T-cell (primary cell): Measurements from ENCODE around the gene RTKN2. TPM values are rescaled to one million over a fixed set of nuclear protein-coding genes. Genes with fewer than 3 reads are reported as not detected.
A peak's percentile ranks its signal among the peaks of the same experiment; 100 is the strongest.

Source experiments
- ATAC-seq, 4 experiments: fragments of 200-7000 bp in 3 of 4; fragments of 150-1000 bp in 1 of 4; cut with Tn5 transposase; replicated peaks in 1 of 4; 1 replicate in 3 of 4; 2 replicates in 1 of 4; pipeline ENCODE4 v1.10.0; 2021; ENCODE audit warnings: moderate library complexity in 3 of 4, mild to moderate bottlenecking in 2 of 4, moderate number of reproducible peaks in 1 of 4
- CTCF ChIA-PET, 2 donors: fragments of 300-600 bp; sonication (Branson Sonifier 250); formaldehyde crosslinking; loops; one replicate each; lab custom pipeline; 2022; ENCODE audit warnings: antibody characterized with exemption in 2 of 2; lab: Charles Lee
- POLR2A ChIA-PET, 2 donors: fragments of 300-600 bp; sonication (Branson Sonifier 250); formaldehyde crosslinking; loops; one replicate each; lab custom pipeline; 2022; ENCODE audit warnings: antibody characterized with exemption in 2 of 2; lab: Charles Lee
- DNase-seq, 35 experiments: peaks; one replicate each; pipeline versions ENCODE4 v3.0.0 to v3.0.0-alpha.2; 2013 to 2023
- H3K27ac ChIP-seq: one replicate; pipeline ENCODE4 v1.5.1; 2013; ENCODE audit warnings: low read length
- H3K27me3 ChIP-seq, 2 experiments: replicated peaks in 1 of 2; 1 replicate in 1 of 2; 2 replicates in 1 of 2; pipeline versions ENCODE4 v1.6.1 to v1.7.0; 2013; ENCODE audit warnings: low read length in 1 of 2, mixed read lengths in 1 of 2; ENCODE audit not compliant: control insufficient read depth in 2 of 2, insufficient read depth in 2 of 2; ENCODE audit errors: extremely low read depth in 1 of 2
- H3K36me3 ChIP-seq, 2 donors: 1 replicate in 1 of 2; 2 replicates in 1 of 2; pipeline versions ENCODE4 v1.6.1 to v1.7.0; 2013; ENCODE audit warnings: low read length in 1 of 2; ENCODE audit not compliant: control insufficient read depth in 2 of 2, insufficient read depth in 1 of 2; ENCODE audit errors: extremely low read depth in 1 of 2
- H3K4me1 ChIP-seq, 2 experiments: 1 replicate in 1 of 2; 2 replicates in 1 of 2; pipeline versions ENCODE4 v1.6.1 to v1.7.0; 2013; ENCODE audit warnings: low read length in 2 of 2, mixed read lengths in 1 of 2; ENCODE audit not compliant: insufficient read depth in 2 of 2, control insufficient read depth in 1 of 2; ENCODE audit errors: extremely low read depth in 1 of 2
- H3K4me3 ChIP-seq, 2 donors: 1 replicate in 1 of 2; 2 replicates in 1 of 2; pipeline versions ENCODE4 v1.5.1 to v1.7.0; 2013; ENCODE audit warnings: mild to moderate bottlenecking in 2 of 2, low read length in 1 of 2, moderate library complexity in 1 of 2; ENCODE audit not compliant: control insufficient read depth in 1 of 2; ENCODE audit errors: extremely low read depth in 1 of 2
- H3K9me3 ChIP-seq: 2 replicates; pipeline ENCODE4 v1.7.0; 2013
- H3K27ac Mint-ChIP-seq, 2 donors: one replicate each; pipeline ENCODE4 v1.8.0; 2020 to 2021; ENCODE audit warnings: mild to moderate bottlenecking in 2 of 2, mixed read lengths in 2 of 2
- H3K27me3 Mint-ChIP-seq, 2 donors: one replicate each; pipeline ENCODE4 v1.8.0; 2021 to 2022; ENCODE audit warnings: mixed read lengths in 2 of 2
- H3K36me3 Mint-ChIP-seq: one replicate; pipeline ENCODE4 v1.8.0; 2021; ENCODE audit warnings: mixed read lengths
- H3K4me1 Mint-ChIP-seq, 3 donors: one replicate each; pipeline ENCODE4 v1.8.0; 2020 to 2022; ENCODE audit warnings: mixed read lengths in 3 of 3, mild to moderate bottlenecking in 1 of 3
- H3K4me3 Mint-ChIP-seq, 3 donors: one replicate each; pipeline ENCODE4 v1.8.0; 2020 to 2022; ENCODE audit warnings: mild to moderate bottlenecking in 3 of 3, mixed read lengths in 3 of 3, moderate library complexity in 3 of 3
- H3K9me3 Mint-ChIP-seq, 3 donors: one replicate each; pipeline ENCODE4 v1.8.0; 2020 to 2022; ENCODE audit warnings: mixed read lengths in 3 of 3
- WGBS: methylation state at CpG from one replicate; pipeline ENCODE4 v1.1.5; 2013; ENCODE audit warnings: missing lambda C conversion rate; ENCODE audit not compliant: insufficient coverage; 5-methylcytosine and 5-hydroxymethylcytosine counted together
- total RNA-seq, 35 experiments: library from RNA in 6 of 35; stranded (reverse) in 6 of 35; fragments of 120-200 nt in 1 of 35; gene quantifications; one replicate each; pipeline versions ENCODE4 v1.2.1 to v1.2.4 and lab custom pipeline; 2013 to 2026

Gene RTKN2
- total RNA-seq (10 to 100 TPM in 4 of 5 donors, 1 to 10 TPM in 1; 9.0 to 15.5 (median 12.4) TPM), total RNA-seq (lab: John Stamatoyannopoulos, UW) (11.2 to 61.0 (median 27.3) reads per million in 29 experiments)
- total RNA-seq (2013): 10.6 TPM

GRCh38 chr10:62268399-62269114, at the start of gene RTKN2:
Gene RTKN2 (minus strand): TSS chr10:62268844. CDS start chr10:62268610, 234 bp downstream.
- peak within 1 kb of the TSS; percentile 60 to 87 for H3K4me3 ChIP-seq
- peaks cover 11 to 19% (median 13%) of the 10 kb centered on the region in 3 donors for H3K4me1 Mint-ChIP-seq
- H3K9me3 Mint-ChIP-seq: no peaks in the 10 kb centered on the region
- no peaks in the 10 kb centered on the region for H3K9me3 ChIP-seq
- H3K27ac Mint-ChIP-seq: no peak within 1 kb of the TSS
- no peak within 1 kb of the TSS for H3K27ac ChIP-seq
- H3K36me3 Mint-ChIP-seq: no peaks in the 10 kb centered on the region
- DNase-seq (peak; percentile 23 to 75 (median 53)), ATAC-seq (peak; percentile 78 to 90 (median 82))
- ChIA-PET POLR2A (interaction anchor here in 1 of 2 donors (0.6 kb wide), 1 partner anchor 12 kb away, joined by 6 read pairs; no protein-coding TSS in a partner anchor), CTCF (interaction anchor here in 1 of 2 donors (0.5 to 1.0 kb wide), 2 partner anchors 23 to 889 kb away, joined by 3 read pairs; no protein-coding TSS in a partner anchor)
- under 1% methylated on average over 57 of the region's 63 CpGs for WGBS
- peaks cover 0 to 11% of the 10 kb centered on the region in 2 experiments for H3K27me3 ChIP-seq
- H3K4me3 Mint-ChIP-seq: peak within 1 kb of the TSS; percentile 79 to 92 (median 81)
- peaks cover 3 to 25% of the 10 kb centered on the region in 2 donors for H3K27me3 Mint-ChIP-seq
- peaks cover 3 to 13% of the 10 kb centered on the region in 2 experiments for H3K4me1 ChIP-seq
- H3K36me3 ChIP-seq: no peaks in the 10 kb centered on the region

- no peaks in the 10 kb centered on the region for H3K4me1 ChIP-seq
- Mint-ChIP-seq H3K27ac (no peak overlapping the region), H3K4me1 (no peaks in the 10 kb centered on the region), H3K9me3 (no peaks in the 10 kb centered on the region), H3K36me3 (no peaks in the 10 kb centered on the region), H3K27me3 (peaks cover 8 to 12% of the 10 kb centered on the region in 2 donors), H3K4me3 (no peak overlapping the region)
- H3K27me3 ChIP-seq: peaks cover 0 to 8% of the 10 kb centered on the region in 2 experiments
- ATAC-seq (no peak), DNase-seq (no peak)
- H3K36me3 ChIP-seq: no peaks in the 10 kb centered on the region
- CTCF ChIA-PET: interaction anchor here in 1 of 2 donors (0.7 kb wide), 1 partner anchor 36 kb away, joined by 3 read pairs; no protein-coding TSS in a partner anchor
- no peaks in the 10 kb centered on the region for H3K9me3 ChIP-seq
- no peak overlapping the region for H3K4me3 ChIP-seq
- POLR2A ChIA-PET: interaction anchor here in 1 of 2 donors (0.7 kb wide), 1 partner anchor 858 kb away, joined by 3 read pairs; no protein-coding TSS in a partner anchor
- no peak overlapping the region for H3K27ac ChIP-seq
- WGBS: 86% methylated on average over 1 of the region's 6 CpGs
These were observed 48.6 kb upstream of the RTKN2 start for GRCh38 chr10:62317257-62317656.

GRCh38 chr10:62309254-62309653, 40.6 kb upstream of the RTKN2 start:
- Histone ChIP-seq H3K9me3 (no peaks in the 10 kb centered on the region), H3K36me3 (no peaks in the 10 kb centered on the region), H3K27me3 (peaks cover 0 to 3% of the 10 kb centered on the region in 2 experiments), H3K4me1 (peaks cover 6 to 17% of the 10 kb centered on the region in 2 experiments), H3K27ac (no peak overlapping the region), H3K4me3 (no peak overlapping the region)
- H3K9me3 Mint-ChIP-seq: no peaks in the 10 kb centered on the region
- ATAC-seq (no peak), DNase-seq (no peak)
- WGBS: 100% methylated on average over 2 of the region's 2 CpGs
- H3K36me3 Mint-ChIP-seq: no peaks in the 10 kb centered on the region
- peaks cover 22 to 27% (median 24%) of the 10 kb centered on the region in 3 donors for H3K4me1 Mint-ChIP-seq
- no peak overlapping the region for H3K27ac Mint-ChIP-seq
- POLR2A ChIA-PET: no interaction called here
- H3K27me3 Mint-ChIP-seq: peaks cover 6 to 13% of the 10 kb centered on the region in 2 donors
- CTCF ChIA-PET: interaction anchor here in 1 of 2 donors (0.7 kb wide), 1 partner anchor 543 kb away, joined by 3 read pairs; no protein-coding TSS in a partner anchor
- H3K4me3 Mint-ChIP-seq: no peak overlapping the region

- Histone ChIP-seq H3K36me3 (no peaks in the 10 kb centered on the region), H3K27me3 (peaks cover 0 to 2% of the 10 kb centered on the region in 2 experiments), H3K9me3 (no peaks in the 10 kb centered on the region), H3K4me1 (peaks cover 6 to 17% of the 10 kb centered on the region in 2 experiments), H3K27ac (no peak overlapping the region), H3K4me3 (no peak overlapping the region)
- ChIA-PET CTCF (no interaction called here), POLR2A (interaction anchor here in 1 of 2 donors (0.6 kb wide), 1 partner anchor 460 kb away, joined by 4 read pairs; no protein-coding TSS in a partner anchor)
- DNase-seq (no peak), ATAC-seq (no peak)
- H3K27me3 Mint-ChIP-seq: peaks cover 6 to 13% of the 10 kb centered on the region in 2 donors
- peaks cover 24 to 29% (median 26%) of the 10 kb centered on the region in 3 donors for H3K4me1 Mint-ChIP-seq
- no peak overlapping the region for H3K27ac Mint-ChIP-seq
- no peak overlapping the region for H3K4me3 Mint-ChIP-seq
- H3K9me3 Mint-ChIP-seq: no peaks in the 10 kb centered on the region
- no peaks in the 10 kb centered on the region for H3K36me3 Mint-ChIP-seq
These were observed 39.5 kb upstream of the RTKN2 start for GRCh38 chr10:62308101-62308500.

- Mint-ChIP-seq H3K36me3 (no peaks in the 10 kb centered on the region), H3K27me3 (peaks cover 6 to 16% of the 10 kb centered on the region in 2 donors), H3K27ac (no peak overlapping the region), H3K9me3 (no peaks in the 10 kb centered on the region), H3K4me1 (peaks cover 27 to 33% (median 30%) of the 10 kb centered on the region in 3 donors), H3K4me3 (no peak overlapping the region)
- no peak for DNase-seq
- H3K27ac ChIP-seq: no peak overlapping the region
- H3K4me3 ChIP-seq: no peak overlapping the region
- no CpG with 5 or more reads among the region's 4 CpGs for WGBS
- CTCF ChIA-PET: no interaction called here
- ATAC-seq: no peak
- peaks cover 6 to 17% of the 10 kb centered on the region in 2 experiments for H3K4me1 ChIP-seq
- POLR2A ChIA-PET: no interaction called here
- H3K36me3 ChIP-seq: no peaks in the 10 kb centered on the region
- no peaks in the 10 kb centered on the region for H3K27me3 ChIP-seq
- no peaks in the 10 kb centered on the region for H3K9me3 ChIP-seq
These were observed 39.0 kb upstream of the RTKN2 start for GRCh38 chr10:62307635-62308034.

- POLR2A ChIA-PET: interaction anchor here in 1 of 2 donors (0.6 kb wide), 1 partner anchor 51 kb away, joined by 6 read pairs; no protein-coding TSS in a partner anchor
- Mint-ChIP-seq H3K36me3 (no peaks in the 10 kb centered on the region), H3K27me3 (peaks cover 6 to 12% of the 10 kb centered on the region in 2 donors), H3K27ac (peak overlapping the region; percentile 52 to 71), H3K9me3 (no peaks in the 10 kb centered on the region), H3K4me1 (peaks cover 31 to 37% (median 33%) of the 10 kb centered on the region in 3 donors), H3K4me3 (peak overlapping the region; percentile 14 to 29 (median 15))
- peaks cover 6 to 21% of the 10 kb centered on the region in 2 experiments for H3K4me1 ChIP-seq
- H3K9me3 ChIP-seq: no peaks in the 10 kb centered on the region
- CTCF ChIA-PET: no interaction called here
- H3K4me3 ChIP-seq: no peak overlapping the region
- ATAC-seq (peak; percentile 65 to 77 (median 76)), DNase-seq (peak in 26 of 35 experiments; percentile 2 to 28 (median 12))
- no peaks in the 10 kb centered on the region for H3K36me3 ChIP-seq
- H3K27me3 ChIP-seq: no peaks in the 10 kb centered on the region
- no peak overlapping the region for H3K27ac ChIP-seq
- WGBS: 29% methylated on average over 8 of the region's 9 CpGs
These were observed 38.0 kb upstream of the RTKN2 start for GRCh38 chr10:62306663-62307062.
